Measurements from ENCODE around the gene WWC2. TPM values are rescaled to one million over a fixed set of nuclear protein-coding genes. Genes with fewer than 3 reads are reported as not detected.

WWC2 gene
- total RNA-seq, 1 donor from 2014 or later: 48.0 TPM

DNA sequence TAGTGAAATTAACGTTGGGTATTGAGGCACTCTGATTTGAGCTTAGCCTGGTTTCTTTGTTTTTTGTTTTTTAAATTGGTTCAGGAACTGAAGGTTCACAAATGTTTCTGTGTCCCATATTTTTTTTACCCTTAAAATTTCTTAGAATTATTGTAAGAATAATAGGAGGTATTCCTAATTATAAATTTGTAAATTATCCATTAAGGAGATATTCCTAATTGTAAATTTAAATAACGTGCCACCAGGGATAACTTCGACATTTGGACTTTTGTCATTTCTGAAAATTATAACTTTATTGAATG is 1.2 kb downstream of the WWC2 start:
- no peaks in the 10 kb centered on the region for H3K36me3 Mint-ChIP-seq (ENCODE audit: low read depth)
- no peak for TF ChIP-seq CTCF (IDR thresholded peaks at IDR 0.05)
- no peaks in the 10 kb centered on the region for H3K9me3 Mint-ChIP-seq (ENCODE audit: low read depth)
- peaks cover 45% of the 10 kb centered on the region for H3K4me1 Mint-ChIP-seq (ENCODE audit: low read depth)
- H3K4me3 Mint-ChIP-seq (ENCODE audit: unreplicated experiment): peak overlapping the region; percentile 77
- no peaks in the 10 kb centered on the region for H3K27me3 Mint-ChIP-seq (ENCODE audit: low read depth)
- H3K27ac Mint-ChIP-seq (ENCODE audit: unreplicated experiment): peak overlapping the region; percentile 74
- no peak for DNase-seq (ENCODE audit: low spot score)

DNA sequence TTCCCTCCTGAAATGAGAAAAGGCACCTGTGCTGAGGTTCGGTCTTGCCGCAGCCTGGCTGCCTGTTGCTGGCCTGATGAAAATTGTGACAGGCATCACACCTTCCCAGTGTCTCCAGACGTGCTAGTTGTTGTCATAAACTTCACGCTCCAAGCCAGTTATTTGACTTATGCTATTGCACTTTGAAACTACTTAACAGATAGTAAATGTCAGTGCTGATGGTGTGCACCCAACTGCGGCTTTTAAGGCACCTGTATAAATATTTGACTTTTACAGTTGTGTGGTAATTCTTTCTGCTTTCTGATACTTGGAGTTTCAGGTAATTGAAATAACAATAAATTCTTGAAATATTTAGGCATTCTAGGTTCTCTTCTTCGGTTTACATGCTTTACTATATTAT is 1.8 kb downstream of the WWC2 start:
- Mint-ChIP-seq H3K4me1 (ENCODE audit: low read depth) (peaks cover 45% of the 10 kb centered on the region), H3K27me3 (ENCODE audit: low read depth) (no peaks in the 10 kb centered on the region), H3K36me3 (ENCODE audit: low read depth) (no peaks in the 10 kb centered on the region), H3K9me3 (ENCODE audit: low read depth) (no peaks in the 10 kb centered on the region), H3K27ac (ENCODE audit: unreplicated experiment) (peak overlapping the region; percentile 74), H3K4me3 (ENCODE audit: unreplicated experiment) (peak overlapping the region; percentile 77)
- no peak for TF ChIP-seq CTCF (IDR thresholded peaks at IDR 0.05)
- no peak for DNase-seq (ENCODE audit: low spot score)

GRCh38 chr4:183101956-183102480 is 3.0 kb downstream of the WWC2 start:
- Mint-ChIP-seq H3K27ac (ENCODE audit: unreplicated experiment) (peak overlapping the region; percentile 2), H3K9me3 (ENCODE audit: low read depth) (peaks cover 3% of the 10 kb centered on the region), H3K36me3 (ENCODE audit: low read depth) (no peaks in the 10 kb centered on the region), H3K27me3 (ENCODE audit: low read depth) (no peaks in the 10 kb centered on the region), H3K4me3 (ENCODE audit: unreplicated experiment) (no peak overlapping the region), H3K4me1 (ENCODE audit: low read depth) (peaks cover 49% of the 10 kb centered on the region)
- no peak for TF ChIP-seq CTCF (IDR thresholded peaks at IDR 0.05)
- DNase-seq (ENCODE audit: low spot score): no peak

- peaks cover 3% of the 10 kb centered on the region for H3K9me3 Mint-ChIP-seq (ENCODE audit: low read depth)
- no peaks in the 10 kb centered on the region for H3K36me3 Mint-ChIP-seq (ENCODE audit: low read depth)
- no peak overlapping the region for H3K27ac Mint-ChIP-seq (ENCODE audit: unreplicated experiment)
- H3K4me3 Mint-ChIP-seq (ENCODE audit: unreplicated experiment): no peak overlapping the region
- H3K27me3 Mint-ChIP-seq (ENCODE audit: low read depth): no peaks in the 10 kb centered on the region
- H3K4me1 Mint-ChIP-seq (ENCODE audit: low read depth): peaks cover 52% of the 10 kb centered on the region
- DNase-seq (ENCODE audit: low spot score): no peak
- TF ChIP-seq CTCF (IDR thresholded peaks at IDR 0.05): no peak
These were observed 6.0 kb downstream of the WWC2 start for GRCh38 chr4:183105092-183105491.

DNA sequence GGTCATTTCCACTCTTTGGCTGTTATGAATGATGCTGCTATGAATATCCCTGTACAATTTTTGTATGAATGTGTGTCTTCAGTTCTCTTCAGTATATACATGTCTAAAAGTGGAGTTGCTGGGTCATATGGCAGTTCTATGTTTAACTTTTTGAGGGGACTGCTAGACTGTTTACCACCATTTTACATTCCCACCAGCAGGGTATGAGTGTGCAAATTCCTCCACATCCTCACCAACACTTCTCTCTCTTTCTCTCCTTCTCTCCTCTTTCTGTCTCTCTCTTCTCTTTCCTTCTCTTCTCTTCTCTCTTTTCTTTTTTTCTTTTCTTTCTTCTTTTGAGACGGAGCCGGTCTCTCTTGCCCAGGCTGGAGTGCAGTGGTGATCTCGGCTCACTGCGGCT is 7.8 kb downstream of the WWC2 start:
- TF ChIP-seq CTCF (IDR thresholded peaks at IDR 0.05): peak; percentile 52
- H3K27ac Mint-ChIP-seq (ENCODE audit: unreplicated experiment): no peak overlapping the region
- H3K27me3 Mint-ChIP-seq (ENCODE audit: low read depth): no peaks in the 10 kb centered on the region
- no peak for DNase-seq (ENCODE audit: low spot score)
- H3K4me1 Mint-ChIP-seq (ENCODE audit: low read depth): peaks cover 49% of the 10 kb centered on the region
- peaks cover 3% of the 10 kb centered on the region for H3K9me3 Mint-ChIP-seq (ENCODE audit: low read depth)
- H3K4me3 Mint-ChIP-seq (ENCODE audit: unreplicated experiment): no peak overlapping the region
- H3K36me3 Mint-ChIP-seq (ENCODE audit: low read depth): no peaks in the 10 kb centered on the region
